ENCODE measurements around the gene SIN3B. TPM values are rescaled to one million over a fixed set of nuclear protein-coding genes. Genes with fewer than 3 reads are reported as not detected.

SIN3B gene
- total RNA-seq, 2 donors from 2014 or later = 57.9 to 79.8 TPM

GRCh38 chr19:16902545-16902944 lies 73.3 kb downstream of the SIN3B start:
- Histone ChIP-seq H3K4me1 (ENCODE audit: control insufficient read depth in 1 of 2, low read depth in 2 of 2) (peaks cover 0 to 8% of the 10 kb centered on the region in 2 donors), H3K27me3 (replicated peaks; ENCODE audit: insufficient read depth) (no peaks in the 10 kb centered on the region), H3K36me3 (no peaks in the 10 kb centered on the region), H3K9me3 (no peaks in the 10 kb centered on the region), H3K27ac (no peak overlapping the region), H3K4me3 (no peak overlapping the region)
- no peak for ATAC-seq (ENCODE audit: insufficient number of reproducible peaks, low FRiP score, low read depth)
- no peak for DNase-seq (ENCODE audit: low spot score)
- TF ChIP-seq CTCF (IDR thresholded peaks at IDR 0.05) = no peak

DNA sequence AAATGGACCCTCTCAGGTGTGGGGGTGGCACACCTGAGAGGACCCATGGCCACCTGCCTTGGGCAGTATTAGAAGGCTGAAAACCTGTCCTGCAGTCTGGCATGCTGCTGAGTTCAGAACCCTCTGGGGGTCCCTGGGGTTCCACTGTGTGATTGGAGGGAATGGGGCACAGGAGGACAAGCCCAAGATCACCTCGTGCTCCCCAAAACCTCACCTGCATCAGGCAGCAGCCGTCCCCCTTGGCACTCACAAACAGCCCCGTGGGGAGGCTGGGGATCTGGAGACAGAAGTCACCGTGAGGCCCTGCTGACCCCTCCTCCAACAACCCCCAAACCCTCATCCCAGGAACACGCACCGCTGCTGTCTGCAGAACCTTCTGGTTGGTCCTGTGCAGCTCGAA lies 74.1 kb downstream of the SIN3B start:
- Histone ChIP-seq H3K4me3 (no peak overlapping the region), H3K27me3 (replicated peaks; ENCODE audit: insufficient read depth) (no peaks in the 10 kb centered on the region), H3K36me3 (no peaks in the 10 kb centered on the region), H3K9me3 (no peaks in the 10 kb centered on the region), H3K27ac (no peak overlapping the region), H3K4me1 (ENCODE audit: control insufficient read depth in 1 of 2, low read depth in 2 of 2) (peaks cover 0 to 2% of the 10 kb centered on the region in 2 donors)
- ATAC-seq (ENCODE audit: insufficient number of reproducible peaks, low FRiP score, low read depth) (no peak), DNase-seq (ENCODE audit: low spot score) (no peak)
- TF ChIP-seq CTCF (IDR thresholded peaks at IDR 0.05) = no peak

DNA sequence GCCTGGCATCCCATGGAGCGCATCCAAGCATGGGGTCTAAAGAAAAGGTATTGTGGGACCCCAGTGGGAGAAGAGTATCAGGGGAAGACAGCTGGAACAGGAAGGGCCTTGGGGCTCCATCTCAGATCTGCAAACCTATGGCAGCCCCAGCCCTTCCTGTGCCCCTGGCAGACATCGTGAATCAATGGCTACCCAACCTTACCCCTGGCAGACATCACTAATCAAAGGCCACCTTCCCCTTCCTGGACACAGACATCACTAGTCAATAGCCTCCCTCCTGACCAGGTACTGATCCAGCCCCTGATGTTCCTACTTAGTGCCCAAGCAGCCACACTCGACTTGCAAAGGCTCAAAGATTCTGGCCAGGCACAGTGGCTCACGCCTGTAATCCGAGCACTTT lies 75.4 kb downstream of the SIN3B start:
- H3K4me1 ChIP-seq (ENCODE audit: control insufficient read depth in 1 of 2, low read depth in 2 of 2) = no peaks in the 10 kb centered on the region
- no peak overlapping the region for H3K27ac ChIP-seq
- ATAC-seq (ENCODE audit: insufficient number of reproducible peaks, low FRiP score, low read depth) = no peak
- no peaks in the 10 kb centered on the region for H3K9me3 ChIP-seq
- TF ChIP-seq CTCF (IDR thresholded peaks at IDR 0.05) = no peak
- no peak overlapping the region for H3K4me3 ChIP-seq
- H3K36me3 ChIP-seq = no peaks in the 10 kb centered on the region
- DNase-seq (ENCODE audit: low spot score) = no peak
- H3K27me3 ChIP-seq (replicated peaks; ENCODE audit: insufficient read depth) = no peaks in the 10 kb centered on the region

GRCh38 chr19:16908759-16909158 lies 79.6 kb downstream of the SIN3B start:
- Histone ChIP-seq H3K36me3 (no peaks in the 10 kb centered on the region), H3K27ac (no peak overlapping the region), H3K4me1 (ENCODE audit: control insufficient read depth in 1 of 2, low read depth in 2 of 2) (no peaks in the 10 kb centered on the region), H3K9me3 (peaks cover 10% of the 10 kb centered on the region), H3K4me3 (no peak overlapping the region), H3K27me3 (replicated peaks; ENCODE audit: insufficient read depth) (no peaks in the 10 kb centered on the region)
- ATAC-seq (ENCODE audit: insufficient number of reproducible peaks, low FRiP score, low read depth) (no peak), DNase-seq (ENCODE audit: low spot score) (no peak)
- no peak for TF ChIP-seq CTCF (IDR thresholded peaks at IDR 0.05)

GRCh38 chr19:16911046-16911445 lies 81.8 kb downstream of the SIN3B start:
- Histone ChIP-seq H3K9me3 (peaks cover 14% of the 10 kb centered on the region), H3K27ac (no peak overlapping the region), H3K27me3 (replicated peaks; ENCODE audit: insufficient read depth) (no peaks in the 10 kb centered on the region), H3K4me1 (ENCODE audit: control insufficient read depth in 1 of 2, low read depth in 2 of 2) (no peaks in the 10 kb centered on the region), H3K4me3 (no peak overlapping the region), H3K36me3 (no peaks in the 10 kb centered on the region)
- DNase-seq (ENCODE audit: low spot score) (no peak), ATAC-seq (ENCODE audit: insufficient number of reproducible peaks, low FRiP score, low read depth) (no peak)
- TF ChIP-seq CTCF (IDR thresholded peaks at IDR 0.05) = no peak
